ENCODE results near the gene RARRES1. TPM values are rescaled to one million over a fixed set of nuclear protein-coding genes. Genes with fewer than 3 reads are reported as not detected.

Gene RARRES1
- total RNA-seq, 1 experiment from 2014 or later, result 0.35 TPM

DNA sequence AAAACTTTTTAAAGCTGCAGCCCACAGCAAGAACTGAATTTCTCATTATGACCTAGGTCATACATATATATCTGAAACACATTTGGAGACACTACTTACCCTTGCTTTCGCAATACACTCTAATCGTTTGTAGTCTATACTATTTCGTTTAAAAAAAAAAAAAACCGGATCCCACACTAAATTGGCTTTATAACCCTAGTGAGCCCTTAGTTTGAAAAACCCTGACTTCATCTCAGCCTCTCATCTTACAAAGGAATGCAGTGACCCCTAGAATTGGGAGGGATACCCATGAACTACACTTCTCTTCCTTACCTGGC is 4.2 kb downstream of the RARRES1 start:
- peaks cover 17% of the 10 kb centered on the region for H3K27me3 Mint-ChIP-seq (ENCODE audit: low read depth)
- no peak overlapping the region for H3K4me3 Mint-ChIP-seq
- no peaks in the 10 kb centered on the region for H3K9me3 Mint-ChIP-seq
- DNase-seq (ENCODE audit: low spot score) (no peak), ATAC-seq (no peak)
- H3K36me3 Mint-ChIP-seq, result no peaks in the 10 kb centered on the region
- no peak for TF ChIP-seq RELA (CRISPR knock-in tag; IDR thresholded peaks at IDR 0.05; ENCODE audit: borderline replicate concordance)
- TF ChIP-seq PRRX2 (CRISPR knock-in tag; IDR thresholded peaks at IDR 0.05), result no peak
- TF ChIP-seq TCF7 (CRISPR knock-in tag; IDR thresholded peaks at IDR 0.05; ENCODE audit: low read depth), result no peak
- TF ChIP-seq SMAD4 (CRISPR knock-in tag; IDR thresholded peaks at IDR 0.05), result no peak
- peaks cover 19% of the 10 kb centered on the region for H3K4me1 Mint-ChIP-seq
- CTCF ChIA-PET, result interaction anchor here (0.6 to 2.4 kb wide), 39 partner anchors 8 to 707 kb away, joined by 3 to 46 read pairs (median 5); partner anchors contain the start of genes GFM1, LXN, MFSD1 and MLF1
- no peak overlapping the region for H3K27ac Mint-ChIP-seq
- POLR2A ChIA-PET, result interaction anchor here (1.0 kb wide), 1 partner anchor 74 kb away, joined by 3 read pairs; the partner anchor contains the start of gene MFSD1

DNA sequence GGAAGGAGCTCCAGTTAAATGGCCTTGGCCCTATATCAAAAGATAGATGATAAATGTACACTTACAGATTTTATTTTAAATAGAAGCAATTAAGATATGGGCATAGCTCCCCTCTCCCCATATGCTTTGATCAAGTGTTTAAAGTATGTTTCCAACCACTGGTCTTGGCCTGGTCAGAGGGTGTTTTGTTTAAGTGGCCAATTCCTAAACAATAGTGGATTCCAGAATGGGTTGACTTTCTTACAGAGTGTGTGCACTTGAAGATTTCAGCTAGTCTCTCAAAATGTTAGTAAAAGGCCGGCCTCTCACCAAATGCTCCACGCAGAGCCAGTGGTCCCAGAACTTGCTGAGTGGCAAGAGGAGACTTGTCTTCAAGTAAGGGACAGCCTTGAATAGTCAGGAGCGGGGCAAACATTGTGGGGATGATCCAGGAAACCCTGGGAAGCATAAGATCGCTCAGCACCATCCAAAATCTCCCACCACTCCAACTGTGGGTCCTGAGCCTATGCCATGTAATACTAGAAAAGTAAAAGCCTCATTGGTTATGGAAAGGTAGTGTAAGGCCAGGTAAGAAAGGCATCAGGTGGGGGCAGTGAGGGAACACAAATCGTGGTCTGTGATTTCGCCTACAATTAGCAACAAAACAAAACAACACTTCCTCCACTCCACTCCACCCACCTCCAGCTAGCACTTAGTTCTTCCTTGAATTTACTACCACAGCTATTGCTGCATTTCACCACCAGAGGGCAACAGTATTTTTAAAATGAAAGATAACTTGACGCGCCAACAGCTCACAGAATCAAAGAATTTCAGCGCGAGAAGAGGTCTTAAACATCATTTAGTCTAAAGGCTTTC is 4.8 kb downstream of the RARRES1 start:
- Mint-ChIP-seq H3K36me3 (no peaks in the 10 kb centered on the region), H3K9me3 (no peaks in the 10 kb centered on the region), H3K4me1 (peaks cover 22% of the 10 kb centered on the region), H3K27ac (peak overlapping the region; percentile 28; the same call in 1 of the 2 replicates), H3K4me3 (no peak overlapping the region), H3K27me3 (ENCODE audit: low read depth) (peaks cover 12% of the 10 kb centered on the region)
- ChIA-PET CTCF (interaction anchor here (0.6 to 2.4 kb wide), 45 partner anchors 8 to 1073 kb away, joined by 3 to 46 read pairs (median 4); partner anchors contain the start of genes GFM1, LXN, MFSD1 and MLF1), POLR2A (interaction anchor here (1.0 kb wide), 1 partner anchor 75 kb away, joined by 3 read pairs; the partner anchor contains the start of gene MFSD1)
- ATAC-seq (peak; percentile 38), DNase-seq (ENCODE audit: low spot score) (peak; percentile 25)
- TF ChIP-seq, protein P1, sequence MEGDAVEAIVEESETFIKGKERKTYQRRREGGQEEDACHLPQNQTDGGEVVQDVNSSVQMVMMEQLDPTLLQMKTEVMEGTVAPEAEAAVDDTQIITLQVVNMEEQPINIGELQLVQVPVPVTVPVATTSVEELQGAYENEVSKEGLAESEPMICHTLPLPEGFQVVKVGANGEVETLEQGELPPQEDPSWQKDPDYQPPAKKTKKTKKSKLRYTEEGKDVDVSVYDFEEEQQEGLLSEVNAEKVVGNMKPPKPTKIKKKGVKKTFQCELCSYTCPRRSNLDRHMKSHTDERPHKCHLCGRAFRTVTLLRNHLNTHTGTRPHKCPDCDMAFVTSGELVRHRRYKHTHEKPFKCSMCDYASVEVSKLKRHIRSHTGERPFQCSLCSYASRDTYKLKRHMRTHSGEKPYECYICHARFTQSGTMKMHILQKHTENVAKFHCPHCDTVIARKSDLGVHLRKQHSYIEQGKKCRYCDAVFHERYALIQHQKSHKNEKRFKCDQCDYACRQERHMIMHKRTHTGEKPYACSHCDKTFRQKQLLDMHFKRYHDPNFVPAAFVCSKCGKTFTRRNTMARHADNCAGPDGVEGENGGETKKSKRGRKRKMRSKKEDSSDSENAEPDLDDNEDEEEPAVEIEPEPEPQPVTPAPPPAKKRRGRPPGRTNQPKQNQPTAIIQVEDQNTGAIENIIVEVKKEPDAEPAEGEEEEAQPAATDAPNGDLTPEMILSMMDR (IDR thresholded peaks at IDR 0.05), result peak; percentile 56
- TF ChIP-seq SMAD3 (CRISPR knock-in tag; IDR thresholded peaks at IDR 0.05; ENCODE audit: borderline replicate concordance), result no peak

DNA sequence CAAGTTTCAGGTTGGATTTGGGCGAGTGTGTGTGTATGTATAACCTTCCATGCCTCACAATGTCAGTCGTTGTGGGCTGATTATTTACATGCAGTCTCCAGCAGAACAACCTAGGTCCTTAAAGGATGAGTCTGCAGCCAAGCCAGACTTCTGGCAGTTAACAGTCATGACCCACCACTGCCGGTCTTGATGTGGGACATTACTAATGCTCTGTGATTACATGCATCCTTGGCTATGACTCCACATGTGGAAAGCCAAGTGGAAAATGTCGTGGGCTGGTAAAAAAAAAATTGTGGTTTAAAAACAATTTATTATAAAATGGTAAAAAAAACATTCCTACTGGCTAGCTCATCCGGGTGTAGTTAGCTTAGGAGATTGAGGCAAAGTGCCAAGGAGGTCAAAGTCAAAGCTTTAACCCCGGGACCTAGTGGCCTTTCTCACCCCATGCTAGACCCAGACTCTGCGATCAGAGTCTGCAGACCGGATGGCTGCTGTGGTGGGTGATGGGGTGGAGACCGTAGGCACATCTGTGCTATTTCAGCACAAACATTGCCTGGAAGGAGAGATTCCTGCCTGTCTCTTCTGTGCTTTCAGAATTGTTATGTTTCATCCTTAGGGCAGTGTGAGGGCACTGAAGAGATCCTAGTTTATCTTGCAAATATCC is 6.8 kb downstream of the RARRES1 start:
- no peaks in the 10 kb centered on the region for H3K27me3 Mint-ChIP-seq (ENCODE audit: low read depth)
- CTCF ChIA-PET, result no interaction called here
- no peak for DNase-seq (ENCODE audit: low spot score)
- POLR2A ChIA-PET, result no interaction called here
- H3K4me3 Mint-ChIP-seq, result no peak overlapping the region
- TF ChIP-seq ZNF423 (CRISPR knock-in tag; IDR thresholded peaks at IDR 0.05) (no peak), IRF2 (CRISPR knock-in tag; IDR thresholded peaks at IDR 0.05; ENCODE audit: borderline replicate concordance, low read depth) (no peak), SMAD4 (CRISPR knock-in tag; IDR thresholded peaks at IDR 0.05) (no peak), RORB (CRISPR knock-in tag; IDR thresholded peaks at IDR 0.05) (no peak), ZNF219 (CRISPR knock-in tag; IDR thresholded peaks at IDR 0.05; ENCODE audit: borderline replicate concordance) (no peak)
- TF ChIP-seq, protein P2, sequence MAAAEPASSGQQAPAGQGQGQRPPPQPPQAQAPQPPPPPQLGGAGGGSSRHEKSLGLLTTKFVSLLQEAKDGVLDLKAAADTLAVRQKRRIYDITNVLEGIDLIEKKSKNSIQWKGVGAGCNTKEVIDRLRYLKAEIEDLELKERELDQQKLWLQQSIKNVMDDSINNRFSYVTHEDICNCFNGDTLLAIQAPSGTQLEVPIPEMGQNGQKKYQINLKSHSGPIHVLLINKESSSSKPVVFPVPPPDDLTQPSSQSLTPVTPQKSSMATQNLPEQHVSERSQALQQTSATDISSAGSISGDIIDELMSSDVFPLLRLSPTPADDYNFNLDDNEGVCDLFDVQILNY (CRISPR knock-in tag; IDR thresholded peaks at IDR 0.05), result no peak
- TF ChIP-seq, protein P3, sequence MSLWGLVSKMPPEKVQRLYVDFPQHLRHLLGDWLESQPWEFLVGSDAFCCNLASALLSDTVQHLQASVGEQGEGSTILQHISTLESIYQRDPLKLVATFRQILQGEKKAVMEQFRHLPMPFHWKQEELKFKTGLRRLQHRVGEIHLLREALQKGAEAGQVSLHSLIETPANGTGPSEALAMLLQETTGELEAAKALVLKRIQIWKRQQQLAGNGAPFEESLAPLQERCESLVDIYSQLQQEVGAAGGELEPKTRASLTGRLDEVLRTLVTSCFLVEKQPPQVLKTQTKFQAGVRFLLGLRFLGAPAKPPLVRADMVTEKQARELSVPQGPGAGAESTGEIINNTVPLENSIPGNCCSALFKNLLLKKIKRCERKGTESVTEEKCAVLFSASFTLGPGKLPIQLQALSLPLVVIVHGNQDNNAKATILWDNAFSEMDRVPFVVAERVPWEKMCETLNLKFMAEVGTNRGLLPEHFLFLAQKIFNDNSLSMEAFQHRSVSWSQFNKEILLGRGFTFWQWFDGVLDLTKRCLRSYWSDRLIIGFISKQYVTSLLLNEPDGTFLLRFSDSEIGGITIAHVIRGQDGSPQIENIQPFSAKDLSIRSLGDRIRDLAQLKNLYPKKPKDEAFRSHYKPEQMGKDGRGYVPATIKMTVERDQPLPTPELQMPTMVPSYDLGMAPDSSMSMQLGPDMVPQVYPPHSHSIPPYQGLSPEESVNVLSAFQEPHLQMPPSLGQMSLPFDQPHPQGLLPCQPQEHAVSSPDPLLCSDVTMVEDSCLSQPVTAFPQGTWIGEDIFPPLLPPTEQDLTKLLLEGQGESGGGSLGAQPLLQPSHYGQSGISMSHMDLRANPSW (CRISPR knock-in tag; conservative IDR thresholded peaks at IDR 0.05; ENCODE audit: low read depth), result no peak
- TF ChIP-seq, protein P4, sequence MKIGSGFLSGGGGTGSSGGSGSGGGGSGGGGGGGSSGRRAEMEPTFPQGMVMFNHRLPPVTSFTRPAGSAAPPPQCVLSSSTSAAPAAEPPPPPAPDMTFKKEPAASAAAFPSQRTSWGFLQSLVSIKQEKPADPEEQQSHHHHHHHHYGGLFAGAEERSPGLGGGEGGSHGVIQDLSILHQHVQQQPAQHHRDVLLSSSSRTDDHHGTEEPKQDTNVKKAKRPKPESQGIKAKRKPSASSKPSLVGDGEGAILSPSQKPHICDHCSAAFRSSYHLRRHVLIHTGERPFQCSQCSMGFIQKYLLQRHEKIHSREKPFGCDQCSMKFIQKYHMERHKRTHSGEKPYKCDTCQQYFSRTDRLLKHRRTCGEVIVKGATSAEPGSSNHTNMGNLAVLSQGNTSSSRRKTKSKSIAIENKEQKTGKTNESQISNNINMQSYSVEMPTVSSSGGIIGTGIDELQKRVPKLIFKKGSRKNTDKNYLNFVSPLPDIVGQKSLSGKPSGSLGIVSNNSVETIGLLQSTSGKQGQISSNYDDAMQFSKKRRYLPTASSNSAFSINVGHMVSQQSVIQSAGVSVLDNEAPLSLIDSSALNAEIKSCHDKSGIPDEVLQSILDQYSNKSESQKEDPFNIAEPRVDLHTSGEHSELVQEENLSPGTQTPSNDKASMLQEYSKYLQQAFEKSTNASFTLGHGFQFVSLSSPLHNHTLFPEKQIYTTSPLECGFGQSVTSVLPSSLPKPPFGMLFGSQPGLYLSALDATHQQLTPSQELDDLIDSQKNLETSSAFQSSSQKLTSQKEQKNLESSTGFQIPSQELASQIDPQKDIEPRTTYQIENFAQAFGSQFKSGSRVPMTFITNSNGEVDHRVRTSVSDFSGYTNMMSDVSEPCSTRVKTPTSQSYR (CRISPR knock-in tag; IDR thresholded peaks at IDR 0.05), result no peak
- TF ChIP-seq, protein P5, sequence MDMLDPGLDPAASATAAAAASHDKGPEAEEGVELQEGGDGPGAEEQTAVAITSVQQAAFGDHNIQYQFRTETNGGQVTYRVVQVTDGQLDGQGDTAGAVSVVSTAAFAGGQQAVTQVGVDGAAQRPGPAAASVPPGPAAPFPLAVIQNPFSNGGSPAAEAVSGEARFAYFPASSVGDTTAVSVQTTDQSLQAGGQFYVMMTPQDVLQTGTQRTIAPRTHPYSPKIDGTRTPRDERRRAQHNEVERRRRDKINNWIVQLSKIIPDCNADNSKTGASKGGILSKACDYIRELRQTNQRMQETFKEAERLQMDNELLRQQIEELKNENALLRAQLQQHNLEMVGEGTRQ (CRISPR knock-in tag; IDR thresholded peaks at IDR 0.05), result no peak
- TF ChIP-seq, protein P6, sequence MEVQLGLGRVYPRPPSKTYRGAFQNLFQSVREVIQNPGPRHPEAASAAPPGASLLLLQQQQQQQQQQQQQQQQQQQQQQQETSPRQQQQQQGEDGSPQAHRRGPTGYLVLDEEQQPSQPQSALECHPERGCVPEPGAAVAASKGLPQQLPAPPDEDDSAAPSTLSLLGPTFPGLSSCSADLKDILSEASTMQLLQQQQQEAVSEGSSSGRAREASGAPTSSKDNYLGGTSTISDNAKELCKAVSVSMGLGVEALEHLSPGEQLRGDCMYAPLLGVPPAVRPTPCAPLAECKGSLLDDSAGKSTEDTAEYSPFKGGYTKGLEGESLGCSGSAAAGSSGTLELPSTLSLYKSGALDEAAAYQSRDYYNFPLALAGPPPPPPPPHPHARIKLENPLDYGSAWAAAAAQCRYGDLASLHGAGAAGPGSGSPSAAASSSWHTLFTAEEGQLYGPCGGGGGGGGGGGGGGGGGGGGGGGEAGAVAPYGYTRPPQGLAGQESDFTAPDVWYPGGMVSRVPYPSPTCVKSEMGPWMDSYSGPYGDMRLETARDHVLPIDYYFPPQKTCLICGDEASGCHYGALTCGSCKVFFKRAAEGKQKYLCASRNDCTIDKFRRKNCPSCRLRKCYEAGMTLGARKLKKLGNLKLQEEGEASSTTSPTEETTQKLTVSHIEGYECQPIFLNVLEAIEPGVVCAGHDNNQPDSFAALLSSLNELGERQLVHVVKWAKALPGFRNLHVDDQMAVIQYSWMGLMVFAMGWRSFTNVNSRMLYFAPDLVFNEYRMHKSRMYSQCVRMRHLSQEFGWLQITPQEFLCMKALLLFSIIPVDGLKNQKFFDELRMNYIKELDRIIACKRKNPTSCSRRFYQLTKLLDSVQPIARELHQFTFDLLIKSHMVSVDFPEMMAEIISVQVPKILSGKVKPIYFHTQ (CRISPR knock-in tag; IDR thresholded peaks at IDR 0.05), result no peak
- no peak overlapping the region for H3K27ac Mint-ChIP-seq
- peaks cover 9% of the 10 kb centered on the region for H3K36me3 Mint-ChIP-seq
- peaks cover 17% of the 10 kb centered on the region for H3K4me1 Mint-ChIP-seq
- no peaks in the 10 kb centered on the region for H3K9me3 Mint-ChIP-seq
- ATAC-seq, result no peak
